HepG2 (cell line): ENCODE results near the gene MSI2. TPM values are rescaled to one million over a fixed set of nuclear protein-coding genes. Genes with fewer than 3 reads are reported as not detected.

Source experiments
- ATF7-NPFF ChIP-seq: sonication (generic); formaldehyde crosslinking; IDR thresholded peaks from 2 replicates; pipeline ENCODE4 v1.8.1; 2023; ENCODE audit warnings: mild to moderate bottlenecking, low read depth, missing genetic modification reagents, moderate library complexity
- DZIP1 ChIP-seq: sonication (generic); formaldehyde crosslinking; IDR thresholded peaks from 2 replicates; pipeline ENCODE4 v1.5.0; 2020; ENCODE audit warnings: mild to moderate bottlenecking, missing genetic modification reagents
- EHMT2 ChIP-seq: fragments of 200-600 bp; sonication (generic); IDR thresholded peaks from 2 replicates; pipeline ENCODE4 v1.7.0; 2017; ENCODE audit warnings: antibody characterized with exemption, low read depth, low read length, borderline replicate concordance
- FOXM1 ChIP-seq: sonication (generic); formaldehyde crosslinking; IDR thresholded peaks from 2 replicates; pipeline ENCODE4 v1.5.0; 2020; ENCODE audit warnings: missing genetic modification reagents
- HDAC1 ChIP-seq: sonication (generic); formaldehyde crosslinking; IDR thresholded peaks from 2 replicates; pipeline ENCODE4 v1.5.1; 2020; ENCODE audit warnings: mild to moderate bottlenecking, missing genetic modification reagents
- HMG20B ChIP-seq: conservative IDR thresholded peaks from 2 replicates; pipeline ENCODE4 v1.6.1; 2016; ENCODE audit warnings: missing genetic modification reagents, missing compliant biosample characterization
- KLF13 ChIP-seq: sonication (generic); formaldehyde crosslinking; IDR thresholded peaks from 2 replicates; pipeline ENCODE4 v1.4.0; 2020; ENCODE audit warnings: mild to moderate bottlenecking, missing genetic modification reagents
- MATR3 ChIP-seq: sonication (generic); formaldehyde crosslinking; IDR thresholded peaks from 2 replicates; pipeline ENCODE4 v1.4.0; 2020; ENCODE audit warnings: missing genetic modification reagents
- MIER3 ChIP-seq: IDR thresholded peaks from 2 replicates; pipeline ENCODE4 v1.6.1; 2016; ENCODE audit warnings: missing compliant biosample characterization, borderline replicate concordance
- MIXL1 ChIP-seq: IDR thresholded peaks from 2 replicates; pipeline ENCODE4 v1.6.1; 2016
- MTA3 ChIP-seq: sonication (generic); formaldehyde crosslinking; IDR thresholded peaks from 2 replicates; pipeline ENCODE4 v1.4.0; 2020; ENCODE audit warnings: missing genetic modification reagents
- PCBP2 ChIP-seq: fragments of 200-400 bp; formaldehyde crosslinking; optimal IDR thresholded peaks from 2 replicates; pipeline ENCODE3; 2018; ENCODE audit warnings: low read length, low read depth; ENCODE audit not compliant: poor library complexity, severe bottlenecking
- REPIN1 ChIP-seq: sonication (generic); formaldehyde crosslinking; IDR thresholded peaks from 2 replicates; pipeline ENCODE4 v1.8.0; 2022; ENCODE audit warnings: missing genetic modification reagents, low read depth, mild to moderate bottlenecking, borderline replicate concordance
- SP140L ChIP-seq: sonication (generic); formaldehyde crosslinking; IDR thresholded peaks from 2 replicates; pipeline ENCODE4 v1.4.0; 2020; ENCODE audit warnings: missing genetic modification reagents, borderline replicate concordance
- TAF1 ChIP-seq: sonication (generic); formaldehyde crosslinking; IDR thresholded peaks from 2 replicates; pipeline ENCODE4 v1.4.0; 2020; ENCODE audit warnings: missing genetic modification reagents
- TEAD2 ChIP-seq: sonication (generic); formaldehyde crosslinking; IDR thresholded peaks from 2 replicates; pipeline ENCODE4 v1.9.0; 2021; ENCODE audit warnings: missing genetic modification reagents
- ZBTB34 ChIP-seq: sonication (generic); formaldehyde crosslinking; IDR thresholded peaks from 2 replicates; pipeline ENCODE4 v1.8.0; 2022; ENCODE audit warnings: mild to moderate bottlenecking, missing genetic modification reagents
- ZNF207 ChIP-seq: fragments of 450-650 bp; IDR thresholded peaks from 2 replicates; pipeline ENCODE4 v1.6.1; 2016; ENCODE audit warnings: antibody characterized with exemption, borderline replicate concordance
- ZNF331 ChIP-seq: sonication (generic); formaldehyde crosslinking; IDR thresholded peaks from 2 replicates; pipeline ENCODE4 v1.4.0; 2020; ENCODE audit warnings: missing genetic modification reagents
- ZNF446 ChIP-seq: sonication (generic); formaldehyde crosslinking; IDR thresholded peaks from 2 replicates; pipeline ENCODE4 v1.5.0; 2020; ENCODE audit warnings: mild to moderate bottlenecking, missing genetic modification reagents
- ZNF557 ChIP-seq: sonication (generic); formaldehyde crosslinking; IDR thresholded peaks from 2 replicates; pipeline ENCODE4 v1.4.0; 2020; ENCODE audit warnings: missing genetic modification reagents
- ZNF720 ChIP-seq: sonication (generic); formaldehyde crosslinking; IDR thresholded peaks from 2 replicates; pipeline ENCODE4 v1.4.0; 2020; ENCODE audit warnings: missing genetic modification reagents
- polyA plus RNA-seq, 8 experiments: library from polyadenylated mRNA; depleted of rRNA in 3 of 8; stranded (reverse) in 7 of 8; unstranded in 1 of 8; fragments of >200 nt; fragmentation: Illumina TruSeq in 4 of 8; extraction: Trizol in 4 of 8; gene quantifications; 2 replicates each; pipeline versions ENCODE4 v1.2.1 to v1.2.3, GENCODE V29; 2011 to 2016; ENCODE audit warnings: low read depth in 4 of 8, missing spikeins in 1 of 8, mixed read lengths in 1 of 8; ENCODE audit not compliant: insufficient read depth in 1 of 8
- total RNA-seq, 5 experiments: library from RNA; depleted of rRNA; stranded (reverse); fragments of >200 nt; fragmentation: Illumina TruSeq; extraction: Trizol; gene quantifications; 2 replicates each; pipeline ENCODE4 v1.2.3, GENCODE V29; 2016; ENCODE audit warnings: low read depth in 1 of 5
- TF ChIP-seq, protein P1 (sequence below): sonication (generic); formaldehyde crosslinking; IDR thresholded peaks from 2 replicates; pipeline ENCODE4 v1.4.0; 2020; ENCODE audit warnings: missing genetic modification reagents, borderline replicate concordance
- TF ChIP-seq, protein P2 (sequence below): IDR thresholded peaks from 2 replicates; pipeline ENCODE4 v1.6.1; 2018; ENCODE audit warnings: missing genetic modification reagents, mild to moderate bottlenecking, missing compliant biosample characterization

MSI2 gene
- total and polyA plus RNA-seq, 2 of the 13 experiments (the other 11 are each of a cell fraction or from before 2014, with no cell fraction given) = 77.5 to 78.4 TPM

DNA sequence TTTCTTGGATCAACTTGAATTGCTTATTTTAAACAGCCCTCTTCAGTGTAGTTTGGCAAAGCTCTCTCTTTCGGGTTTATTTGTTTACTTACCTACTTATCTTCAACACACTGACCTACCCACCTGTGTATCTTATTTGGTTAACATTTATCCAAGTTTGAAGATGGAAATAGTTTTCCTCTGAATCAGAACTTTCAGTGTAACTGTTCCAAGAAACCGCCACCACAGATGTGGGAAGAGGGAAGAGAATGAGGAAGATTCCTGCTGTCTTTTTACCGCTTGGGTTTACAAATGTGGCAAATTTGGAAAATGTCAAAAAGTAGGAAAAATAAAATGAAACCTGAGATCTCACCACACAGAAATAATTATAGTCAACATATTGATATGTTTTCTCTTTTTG is 115.8 kb downstream of the MSI2 start (continued):
- TF ChIP-seq TAF1 (CRISPR knock-in tag) (no peak), HDAC1 (peak; percentile 67; the same call in 1 of the 2 replicates), FOXM1 (CRISPR knock-in tag) (no peak), REPIN1 (no peak), ZNF446 (no peak), MATR3 (CRISPR knock-in tag) (no peak), EHMT2 (no peak), KLF13 (CRISPR knock-in tag) (no peak), TEAD2 (no peak), ZNF557 (CRISPR knock-in tag) (no peak), MIER3 (CRISPR knock-in tag) (no peak; the same call in 1 of the 2 replicates), MTA3 (CRISPR knock-in tag) (no peak), ZNF207 (no peak), PCBP2 (no peak), ZNF331 (CRISPR knock-in tag) (no peak), HMG20B (0 out of 2 replicates have a peak, but pooled peaks have one; percentile 31), MIXL1 (CRISPR knock-in tag) (peak; percentile 90), ZNF720 (CRISPR knock-in tag) (no peak), ZBTB34 (CRISPR knock-in tag) (peak; percentile 64; the same call in 1 of the 2 replicates), ATF7-NPFF (CRISPR knock-in tag) (no peak), DZIP1 (no peak), SP140L (CRISPR knock-in tag) (no peak)
- TF ChIP-seq, protein P1, sequence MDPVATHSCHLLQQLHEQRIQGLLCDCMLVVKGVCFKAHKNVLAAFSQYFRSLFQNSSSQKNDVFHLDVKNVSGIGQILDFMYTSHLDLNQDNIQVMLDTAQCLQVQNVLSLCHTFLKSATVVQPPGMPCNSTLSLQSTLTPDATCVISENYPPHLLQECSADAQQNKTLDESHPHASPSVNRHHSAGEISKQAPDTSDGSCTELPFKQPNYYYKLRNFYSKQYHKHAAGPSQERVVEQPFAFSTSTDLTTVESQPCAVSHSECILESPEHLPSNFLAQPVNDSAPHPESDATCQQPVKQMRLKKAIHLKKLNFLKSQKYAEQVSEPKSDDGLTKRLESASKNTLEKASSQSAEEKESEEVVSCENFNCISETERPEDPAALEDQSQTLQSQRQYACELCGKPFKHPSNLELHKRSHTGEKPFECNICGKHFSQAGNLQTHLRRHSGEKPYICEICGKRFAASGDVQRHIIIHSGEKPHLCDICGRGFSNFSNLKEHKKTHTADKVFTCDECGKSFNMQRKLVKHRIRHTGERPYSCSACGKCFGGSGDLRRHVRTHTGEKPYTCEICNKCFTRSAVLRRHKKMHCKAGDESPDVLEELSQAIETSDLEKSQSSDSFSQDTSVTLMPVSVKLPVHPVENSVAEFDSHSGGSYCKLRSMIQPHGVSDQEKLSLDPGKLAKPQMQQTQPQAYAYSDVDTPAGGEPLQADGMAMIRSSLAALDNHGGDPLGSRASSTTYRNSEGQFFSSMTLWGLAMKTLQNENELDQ (CRISPR knock-in tag) = no peak
- TF ChIP-seq, protein P2, sequence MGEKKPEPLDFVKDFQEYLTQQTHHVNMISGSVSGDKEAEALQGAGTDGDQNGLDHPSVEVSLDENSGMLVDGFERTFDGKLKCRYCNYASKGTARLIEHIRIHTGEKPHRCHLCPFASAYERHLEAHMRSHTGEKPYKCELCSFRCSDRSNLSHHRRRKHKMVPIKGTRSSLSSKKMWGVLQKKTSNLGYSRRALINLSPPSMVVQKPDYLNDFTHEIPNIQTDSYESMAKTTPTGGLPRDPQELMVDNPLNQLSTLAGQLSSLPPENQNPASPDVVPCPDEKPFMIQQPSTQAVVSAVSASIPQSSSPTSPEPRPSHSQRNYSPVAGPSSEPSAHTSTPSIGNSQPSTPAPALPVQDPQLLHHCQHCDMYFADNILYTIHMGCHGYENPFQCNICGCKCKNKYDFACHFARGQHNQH = no peak
